A549 treated with CpdA at 1 μM for 4 hours (cell line): ENCODE data around the gene HES6. TPM values are rescaled to one million over a fixed set of nuclear protein-coding genes. Genes with fewer than 3 reads are reported as not detected.

Experiments
- total RNA-seq: library from RNA; stranded (reverse); fragments of 200-300 nt; extraction: Qiagen RNA extraction; gene quantifications from 5 replicates; pipeline ENCODE4 v1.2.3, GENCODE V29; 2022; ENCODE audit warnings: low read depth

The HES6 gene, protein sequence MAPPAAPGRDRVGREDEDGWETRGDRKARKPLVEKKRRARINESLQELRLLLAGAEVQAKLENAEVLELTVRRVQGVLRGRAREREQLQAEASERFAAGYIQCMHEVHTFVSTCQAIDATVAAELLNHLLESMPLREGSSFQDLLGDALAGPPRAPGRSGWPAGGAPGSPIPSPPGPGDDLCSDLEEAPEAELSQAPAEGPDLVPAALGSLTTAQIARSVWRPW
- 7.8 to 15.2 TPM (median 13.7 TPM) in 5 replicates for total RNA-seq

DNA sequence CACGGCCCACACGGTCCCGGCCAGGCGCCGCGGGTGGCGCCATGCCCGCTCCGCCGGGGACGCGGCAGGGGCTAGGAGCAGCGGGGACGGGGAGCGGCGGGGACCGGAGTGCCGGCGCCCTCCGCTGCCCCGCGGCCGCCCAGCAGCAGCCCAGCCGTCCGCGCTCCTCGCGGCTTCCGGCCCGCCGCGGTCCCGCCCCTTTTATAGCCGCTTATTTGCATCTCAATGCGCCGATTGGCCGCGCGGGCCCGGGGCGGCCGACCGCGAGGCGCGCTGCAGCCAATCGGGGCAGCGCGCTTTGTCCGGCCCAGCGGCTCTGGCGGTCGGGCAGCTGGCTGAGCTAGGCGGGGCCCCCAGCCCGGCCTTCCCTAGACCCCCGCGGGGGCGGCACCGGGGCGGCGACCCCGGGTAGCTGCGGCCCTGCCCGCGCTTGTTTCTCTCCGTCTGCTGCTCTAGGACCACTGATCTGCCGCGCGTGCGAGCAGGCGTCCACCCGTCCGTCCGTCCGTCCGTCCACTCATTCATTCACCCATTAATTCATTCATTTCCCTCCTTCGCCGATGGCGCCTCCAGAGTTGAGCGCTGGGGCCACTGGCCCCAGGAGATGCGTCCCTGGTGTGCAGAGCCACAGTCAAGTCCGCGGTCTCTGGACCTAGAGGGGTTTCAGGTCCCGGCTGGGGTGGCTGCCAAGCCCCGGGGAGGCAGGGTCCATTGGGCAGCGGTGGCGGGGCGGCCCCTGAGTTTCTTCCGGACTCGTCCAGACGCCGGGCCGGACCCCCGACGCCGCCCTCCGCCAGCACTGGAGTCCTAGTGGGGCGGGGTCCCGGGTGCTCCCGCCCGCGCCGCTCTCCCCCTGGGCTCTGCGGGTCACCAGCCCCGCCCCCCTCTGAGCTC, at the start of gene HES6:
Gene HES6 (minus strand): TSS at position 176 of the 894 bp plus-strand sequence. CDS start 133 bp downstream, at position 43.

DNA sequence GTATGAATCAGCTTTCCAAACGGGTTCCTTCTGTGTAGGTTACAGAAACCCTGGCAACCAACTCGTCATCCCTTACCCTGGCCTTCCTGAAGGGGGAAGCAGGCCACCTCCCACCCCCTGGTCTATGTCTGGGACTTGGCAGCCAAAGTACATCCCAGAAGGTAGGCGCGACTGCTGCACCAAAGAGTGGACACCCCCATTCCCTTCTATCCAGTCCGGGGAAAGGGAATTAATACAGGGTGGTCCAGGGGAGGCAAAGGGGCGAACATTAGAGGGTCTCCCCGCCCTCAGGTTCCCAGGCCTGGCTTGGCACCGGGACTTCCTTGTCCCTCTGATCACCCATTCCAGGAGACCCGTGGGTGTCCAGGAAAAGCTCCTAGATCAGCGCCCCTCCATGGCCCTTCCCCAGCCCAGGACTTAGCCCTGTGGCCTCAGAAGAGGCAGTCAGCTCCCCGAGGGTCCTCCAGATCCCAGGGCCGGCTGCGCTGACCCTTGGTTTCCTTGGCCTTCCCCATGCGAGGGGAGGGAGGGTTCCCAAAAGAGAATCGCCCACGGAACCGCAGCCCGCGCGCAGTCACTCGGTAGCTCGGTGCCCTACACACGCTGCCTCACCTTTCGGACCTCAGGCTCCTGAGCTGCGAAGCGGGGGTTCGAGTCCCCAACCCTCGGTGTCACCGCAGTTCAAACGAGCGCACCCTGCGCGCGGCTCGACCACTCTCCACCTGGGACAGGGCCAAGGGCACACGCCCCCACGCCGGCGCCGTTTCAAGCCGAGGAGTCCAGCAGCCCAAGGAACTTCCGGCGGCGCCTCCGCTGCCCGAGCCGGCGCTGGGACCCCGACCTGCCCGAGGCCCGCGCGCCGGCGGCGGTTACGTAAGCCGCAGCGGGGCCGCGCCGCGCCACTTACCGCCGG, 48.2 kb upstream of the HES6 start, which contains the start of gene PER2:
Gene PER2 (minus strand): TSS at position 874 of the 913 bp plus-strand sequence. CDS start 10,674 bp downstream, outside the sequence.

DNA sequence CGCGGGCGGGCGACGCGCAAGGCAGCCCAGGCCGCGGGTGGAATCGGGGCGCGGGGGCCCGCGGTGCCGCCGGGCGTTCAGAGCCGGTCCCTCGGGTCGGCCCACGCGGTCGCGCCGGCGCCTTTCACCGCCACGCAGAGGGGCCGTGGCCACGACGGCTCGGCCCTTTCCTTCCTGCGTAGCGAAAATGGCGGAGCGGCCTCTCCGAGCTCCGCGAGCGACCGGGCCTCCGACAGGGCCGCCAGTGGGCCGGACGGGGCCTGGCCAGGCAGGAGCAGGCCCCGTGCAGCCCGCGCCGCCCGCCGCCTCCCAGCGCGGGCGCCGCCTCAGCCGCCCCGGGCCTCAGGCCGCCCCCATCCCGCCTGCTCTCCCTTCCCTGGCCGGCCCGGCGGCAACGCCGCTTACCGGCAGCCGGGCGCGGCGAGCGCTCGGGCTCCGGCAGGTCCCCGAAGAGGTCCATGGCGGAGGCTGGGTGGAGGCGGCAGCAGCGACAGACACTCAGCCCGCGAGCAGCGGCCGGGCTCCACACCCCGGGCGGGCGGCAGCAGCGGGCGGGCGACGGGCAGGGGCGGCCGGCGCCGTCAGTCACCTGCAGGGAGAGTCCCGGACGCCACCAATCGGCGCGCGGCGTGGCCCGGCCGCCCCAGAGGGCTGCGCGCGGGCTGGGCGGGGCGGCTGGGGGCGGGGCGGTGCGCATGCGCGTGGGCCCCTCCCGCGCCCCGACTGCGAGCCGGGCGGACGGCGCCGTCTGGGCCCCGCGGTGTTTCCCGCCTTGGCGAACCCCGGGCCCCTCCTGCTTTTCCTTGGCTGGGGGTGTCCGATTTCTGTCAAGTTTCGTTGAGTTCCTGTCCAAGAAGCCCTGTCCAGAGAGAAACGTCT, 36.5 kb downstream of the HES6 start, which contains the start of gene ILKAP:
Gene ILKAP (minus strand): TSS at position 602 of the 879 bp plus-strand sequence. CDS start 142 bp downstream, at position 460.

Other genes with a start within 250 kb of the HES6 start
- 23.3 to 25.5 TPM (median 24.6 TPM) in 5 replicates for gene SCLY, start 179.0 kb downstream of the HES6 start, total RNA-seq
- gene ESPNL, start 139.7 kb downstream of the HES6 start, total RNA-seq, result 0.13 to 0.37 TPM (median 0.18 TPM) in 4 of 5 replicates, not detected in the other
- gene KLHL30, start 101.4 kb downstream of the HES6 start, total RNA-seq, result 0.05 to 0.19 TPM (median 0.07 TPM) in 5 replicates
- 6.3 to 8.2 TPM (median 6.9 TPM) in 5 replicates for gene ERFE, start 81.1 kb downstream of the HES6 start, total RNA-seq
- 36.0 to 46.8 TPM (median 42.3 TPM) in 5 replicates for gene ILKAP, start 36.3 kb downstream of the HES6 start, total RNA-seq
- gene PER2, start 48.6 kb upstream of the HES6 start, total RNA-seq, result 3.0 to 3.6 TPM (median 3.3 TPM) in 5 replicates
- 9.8 to 17.0 TPM (median 12.5 TPM) in 5 replicates for gene TRAF3IP1, start 80.5 kb upstream of the HES6 start, total RNA-seq
- 37.2 to 58.7 TPM (median 56.3 TPM) in 5 replicates for gene ASB1, start 186.9 kb upstream of the HES6 start, total RNA-seq